Liver (tissue), 9 donors: Measurements from ENCODE around the gene ANGPT4. TPM values are rescaled to one million over a fixed set of nuclear protein-coding genes. Genes with fewer than 3 reads are reported as not detected.

Experiments used
- DNase-seq: peaks from one replicate; pipeline ENCODE4 v3.0.0-alpha.2; 2017; ENCODE audit warnings: low spot score
- H3K27ac ChIP-seq, 2 donors: one replicate each; pipeline ENCODE4 v1.7.0; 2013; ENCODE audit warnings: inconsistent platforms in 2 of 2, low read length in 2 of 2, control low read depth in 1 of 2, low read depth in 1 of 2, mild to moderate bottlenecking in 1 of 2
- H3K27me3 ChIP-seq, 4 donors: one replicate each; pipeline versions ENCODE4 v1.6.1 to v1.7.0; 2013; ENCODE audit warnings: low read length in 3 of 4, inconsistent platforms in 1 of 4, mild to moderate bottlenecking in 1 of 4, moderate library complexity in 1 of 4; ENCODE audit not compliant: control insufficient read depth in 4 of 4, insufficient read depth in 4 of 4
- H3K36me3 ChIP-seq, 4 donors: one replicate each; pipeline versions ENCODE4 v1.6.1 to v1.7.0; 2013; ENCODE audit warnings: low read length in 3 of 4, mild to moderate bottlenecking in 3 of 4, low read depth in 1 of 4, moderate library complexity in 1 of 4; ENCODE audit not compliant: control insufficient read depth in 4 of 4, insufficient read depth in 3 of 4
- H3K4me1 ChIP-seq, 4 donors: one replicate each; pipeline versions ENCODE4 v1.6.1 to v1.7.0; 2013; ENCODE audit warnings: low read length in 3 of 4, mild to moderate bottlenecking in 3 of 4, moderate library complexity in 1 of 4; ENCODE audit not compliant: control insufficient read depth in 4 of 4, insufficient read depth in 4 of 4
- H3K4me3 ChIP-seq, 3 donors: one replicate each; pipeline versions ENCODE4 v1.6.1 to v1.7.0; 2013; ENCODE audit warnings: low read length in 3 of 3, control low read depth in 1 of 3, low read depth in 1 of 3, mild to moderate bottlenecking in 1 of 3
- H3K9ac ChIP-seq, 2 donors: one replicate each; pipeline ENCODE4 v1.7.0; 2013; ENCODE audit warnings: low read length in 2 of 2, mild to moderate bottlenecking in 2 of 2, moderate library complexity in 2 of 2, control low read depth in 1 of 2, low read depth in 1 of 2
- H3K9me3 ChIP-seq, 4 donors: one replicate each; pipeline versions ENCODE4 v1.6.1 to v1.7.0; 2013; ENCODE audit warnings: low read length in 3 of 4; ENCODE audit not compliant: control insufficient read depth in 4 of 4
- ATF3 ChIP-seq: IDR thresholded peaks from 2 replicates; pipeline ENCODE4 v1.6.1; 2016; ENCODE audit warnings: antibody characterized with exemption
- EGR1 ChIP-seq, 2 donors: IDR thresholded peaks; 2 replicates each; pipeline ENCODE4 v1.6.1; 2016 to 2018; ENCODE audit warnings: antibody characterized with exemption in 2 of 2, low read depth in 2 of 2
- FOXA1 ChIP-seq: IDR thresholded peaks from 2 replicates; pipeline ENCODE4 v1.6.1; 2016; ENCODE audit warnings: antibody characterized with exemption
- FOXA2 ChIP-seq: IDR thresholded peaks from 2 replicates; pipeline ENCODE4 v1.6.1; 2016; ENCODE audit warnings: antibody characterized with exemption
- GABPA ChIP-seq, 2 donors: IDR thresholded peaks in 1 of 2; conservative IDR thresholded peaks in 1 of 2; 2 replicates each; pipeline ENCODE4 v1.6.1; 2016; ENCODE audit warnings: antibody characterized with exemption in 2 of 2, mild to moderate bottlenecking in 1 of 2, moderate library complexity in 1 of 2
- HNF4A ChIP-seq, 2 donors: conservative IDR thresholded peaks; 2 replicates each; pipeline ENCODE4 v1.6.1; 2016; ENCODE audit warnings: antibody characterized with exemption in 2 of 2, mild to moderate bottlenecking in 2 of 2
- HNF4G ChIP-seq: IDR thresholded peaks from 2 replicates; pipeline ENCODE4 v1.6.1; 2016; ENCODE audit warnings: antibody characterized with exemption
- JUND ChIP-seq, 2 donors: IDR thresholded peaks; 2 replicates each; pipeline ENCODE4 v1.6.1; 2016; ENCODE audit warnings: antibody characterized with exemption in 2 of 2
- MAX ChIP-seq: IDR thresholded peaks from 2 replicates; pipeline ENCODE4 v1.6.1; 2016; ENCODE audit warnings: antibody characterized with exemption
- NR2F2 ChIP-seq: IDR thresholded peaks from 2 replicates; pipeline ENCODE4 v1.6.1; 2016; ENCODE audit warnings: antibody characterized with exemption
- RAD21 ChIP-seq, 2 donors: IDR thresholded peaks; 2 replicates each; pipeline ENCODE4 v1.6.1; 2016; ENCODE audit warnings: antibody characterized with exemption in 2 of 2, mild to moderate bottlenecking in 2 of 2
- RXRA ChIP-seq, 2 donors: IDR thresholded peaks; 2 replicates each; pipeline ENCODE4 v1.6.1; 2017 to 2018; ENCODE audit warnings: antibody characterized with exemption in 2 of 2, mild to moderate bottlenecking in 1 of 2
- SP1 ChIP-seq: IDR thresholded peaks from 2 replicates; pipeline ENCODE4 v1.6.1; 2018; ENCODE audit warnings: antibody characterized with exemption, mild to moderate bottlenecking
- TAF1 ChIP-seq: conservative IDR thresholded peaks from 2 replicates; pipeline ENCODE4 v1.6.1; 2016; ENCODE audit warnings: antibody characterized with exemption, mild to moderate bottlenecking
- YY1 ChIP-seq: IDR thresholded peaks from 2 replicates; pipeline ENCODE4 v1.6.1; 2016; ENCODE audit warnings: antibody characterized with exemption, mild to moderate bottlenecking
- ZBTB33 ChIP-seq: IDR thresholded peaks from 2 replicates; pipeline ENCODE4 v1.6.1; 2016; ENCODE audit warnings: antibody characterized with exemption
- WGBS: extraction: QIAGEN DNeasy Blood & Tissue Kit; methylation state at CpG from one replicate; pipeline ENCODE4 v1.1.7; 2013; 5-methylcytosine and 5-hydroxymethylcytosine counted together
- polyA plus RNA-seq, 2 donors: library from polyadenylated mRNA; stranded (reverse) in 1 of 2; unstranded in 1 of 2; fragments of 200-250 nt in 1 of 2; fragments of >200 nt in 1 of 2; fragmentation: Nextera tagmentation in 1 of 2; extraction: Ambion mirVana in 1 of 2; gene quantifications; one replicate each; pipeline versions ENCODE4 v1.2.1 to v1.2.3, GENCODE V29; 2013 to 2015
- total RNA-seq, 2 donors: library from RNA; depleted of rRNA; stranded (reverse); fragments of >200 nt; gene quantifications; one replicate each; pipeline ENCODE4 v1.2.3, GENCODE V29; 2014
- donor health status: healthy.
- donor health status: healthy.
- donor health status: healthy.
- donor health status: healthy.
- donor health status: healthy.

The ANGPT4 gene
- total and polyA plus RNA-seq, 4 donors, result 0.05 to 0.13 (median 0.08) TPM

GRCh38 chr20:906703-907270 is 9.3 kb downstream of the ANGPT4 start:
- Histone ChIP-seq H3K4me3 (no peak overlapping the region), H3K36me3 (no peaks in the 10 kb centered on the region), H3K27ac (no peak overlapping the region), H3K9ac (no peak overlapping the region), H3K9me3 (no peaks in the 10 kb centered on the region), H3K4me1 (no peaks in the 10 kb centered on the region), H3K27me3 (no peaks in the 10 kb centered on the region)
- WGBS, result 85% methylated on average over 4 of the region's 4 CpGs
- no peak for DNase-seq
- TF ChIP-seq YY1 (no peak), NR2F2 (no peak), TAF1 (no peak), ATF3 (no peak), RXRA (IDR thresholded peaks at IDR 0.05) (no peak), GABPA (IDR thresholded peaks at IDR 0.05 in 1 of 2, conservative IDR thresholded peaks at IDR 0.05 in 1 of 2) (no peak)

GRCh38 chr20:906001-906520 is 10.1 kb downstream of the ANGPT4 start:
- Histone ChIP-seq H3K36me3 (no peaks in the 10 kb centered on the region), H3K27ac (no peak overlapping the region), H3K4me3 (no peak overlapping the region), H3K9me3 (no peaks in the 10 kb centered on the region), H3K27me3 (no peaks in the 10 kb centered on the region), H3K4me1 (no peaks in the 10 kb centered on the region), H3K9ac (no peak overlapping the region)
- WGBS, result 78% methylated on average over 6 of the region's 6 CpGs
- no peak for DNase-seq
- TF ChIP-seq TAF1 (no peak), MAX (no peak), JUND (IDR thresholded peaks at IDR 0.05) (no peak), FOXA1 (no peak), HNF4G (no peak), GABPA (IDR thresholded peaks at IDR 0.05 in 1 of 2, conservative IDR thresholded peaks at IDR 0.05 in 1 of 2) (no peak), EGR1 (IDR thresholded peaks at IDR 0.05; ENCODE audit: low read depth in 2 of 2) (no peak), ATF3 (no peak), ZBTB33 (no peak), HNF4A (conservative IDR thresholded peaks at IDR 0.05) (no peak), RXRA (IDR thresholded peaks at IDR 0.05) (no peak)

GRCh38 chr20:905396-905961 is 10.7 kb downstream of the ANGPT4 start:
- H3K27ac ChIP-seq, result no peak overlapping the region
- no peaks in the 10 kb centered on the region for H3K27me3 ChIP-seq
- H3K4me1 ChIP-seq, result no peaks in the 10 kb centered on the region
- no peaks in the 10 kb centered on the region for H3K36me3 ChIP-seq
- WGBS, result 74% methylated on average over 4 of the region's 4 CpGs
- no peaks in the 10 kb centered on the region for H3K9me3 ChIP-seq
- TF ChIP-seq RXRA (IDR thresholded peaks at IDR 0.05) (no peak), FOXA2 (no peak), HNF4A (conservative IDR thresholded peaks at IDR 0.05) (no peak), GABPA (IDR thresholded peaks at IDR 0.05 in 1 of 2, conservative IDR thresholded peaks at IDR 0.05 in 1 of 2) (no peak), ATF3 (no peak), RAD21 (IDR thresholded peaks at IDR 0.05) (no peak), EGR1 (IDR thresholded peaks at IDR 0.05; ENCODE audit: low read depth in 2 of 2) (no peak), SP1 (no peak), FOXA1 (no peak), YY1 (no peak), MAX (no peak), HNF4G (no peak), JUND (IDR thresholded peaks at IDR 0.05) (no peak), ZBTB33 (no peak), NR2F2 (no peak)
- DNase-seq, result no peak
- H3K4me3 ChIP-seq, result no peak overlapping the region
- H3K9ac ChIP-seq, result no peak overlapping the region
